Endothelial cell of umbilical vein (primary cell): ENCODE data around the gene ANG. TPM values are rescaled to one million over a fixed set of nuclear protein-coding genes. Genes with fewer than 3 reads are reported as not detected.

Experiments used
- BruUV-seq: library from RNA; stranded (reverse); fragments of 400-500 nt; replicated peaks from 2 replicates; lab custom pipeline; 2021; lab: Mats Ljungman, UMichigan
- CTCF ChIA-PET: fragments of 300-600, 350-600 bp; sonication (Branson Sonifier 250); formaldehyde crosslinking; loops from one replicate; lab custom pipeline; 2021; ENCODE audit warnings: antibody characterized with exemption, inconsistent platforms; lab: Charles Lee
- POLR2A ChIA-PET: fragments of 300-600, 350-600 bp; sonication (Branson Sonifier 250); formaldehyde crosslinking; loops from one replicate; lab custom pipeline; 2021; ENCODE audit warnings: antibody characterized with exemption, inconsistent platforms; lab: Charles Lee
- DNase-seq: peaks from one replicate; pipeline ENCODE4 v3.0.0-alpha.2; 2011; ENCODE audit warnings: low read depth, low spot score
- FAIRE-seq: peaks from 2 replicates; lab custom pipeline; 2011; peaks lifted over from hg19 to GRCh38; lab: Jason Lieb, UNC
- H2AFZ ChIP-seq: 2 replicates; pipeline ENCODE4 v1.6.0; 2012; ENCODE audit warnings: low read depth, low read length, control low read depth, inconsistent platforms
- H3K27ac ChIP-seq: 2 replicates; pipeline ENCODE4 v1.5.1; 2011; ENCODE audit warnings: low read depth, mild to moderate bottlenecking, control low read depth, low read length, moderate library complexity; ENCODE audit not compliant: insufficient read depth
- H3K27me3 ChIP-seq, 2 experiments: 2 replicates each; pipeline versions ENCODE4 v1.6.0 to v1.6.1; 2011; ENCODE audit warnings: low read length in 2 of 2, mixed read lengths in 1 of 2; ENCODE audit not compliant: control insufficient read depth in 2 of 2, insufficient read depth in 2 of 2
- H3K36me3 ChIP-seq, 2 experiments: 2 replicates in 1 of 2; 3 replicates in 1 of 2; pipeline ENCODE4 v1.5.1; 2011; ENCODE audit warnings: low read length in 2 of 2, mild to moderate bottlenecking in 1 of 2, moderate library complexity in 1 of 2; ENCODE audit not compliant: control insufficient read depth in 2 of 2, insufficient read depth in 2 of 2; ENCODE audit errors: extremely low read depth in 1 of 2
- H3K4me1 ChIP-seq: 3 replicates; pipeline ENCODE4 v1.5.1; 2011; ENCODE audit warnings: mild to moderate bottlenecking, low read length; ENCODE audit not compliant: control insufficient read depth, insufficient read depth; ENCODE audit errors: extremely low read depth
- H3K4me2 ChIP-seq: 2 replicates; pipeline ENCODE4 v1.6.1; 2011; ENCODE audit warnings: low read length, control low read depth, mixed read lengths; ENCODE audit not compliant: insufficient read depth
- H3K4me3 ChIP-seq, 3 experiments: fragments of 200-600 bp in 1 of 3; sonication (generic), shearing (Covaris generic) in 1 of 3; replicated peaks in 1 of 3; 2 replicates each; pipeline ENCODE4 v1.5.1; 2011 to 2016; ENCODE audit warnings: control low read depth in 3 of 3, low read length in 3 of 3, mild to moderate bottlenecking in 2 of 3, inconsistent platforms in 1 of 3, low read depth in 1 of 3, moderate library complexity in 1 of 3; ENCODE audit not compliant: insufficient read depth in 1 of 3
- H3K79me2 ChIP-seq: 2 replicates; pipeline ENCODE4 v1.6.0; 2012; ENCODE audit warnings: low read length, inconsistent platforms; ENCODE audit not compliant: control insufficient read depth, insufficient read depth
- H3K9ac ChIP-seq: replicated peaks from 2 replicates; pipeline ENCODE3; 2011; ENCODE audit warnings: low read length, control low read depth; ENCODE audit not compliant: insufficient read depth; ENCODE audit errors: extremely low read depth
- H3K9me1 ChIP-seq: replicated peaks from 3 replicates; pipeline ENCODE4 v1.6.0; 2011; ENCODE audit warnings: mild to moderate bottlenecking, low read length; ENCODE audit not compliant: control insufficient read depth, insufficient read depth; ENCODE audit errors: extremely low read depth
- H3K9me3 ChIP-seq: replicated peaks from 2 replicates; pipeline ENCODE4 v1.5.1; 2012; ENCODE audit warnings: low read length, inconsistent platforms; ENCODE audit not compliant: control insufficient read depth, insufficient read depth
- H4K20me1 ChIP-seq: replicated peaks from 2 replicates; pipeline ENCODE3; 2011; ENCODE audit warnings: mild to moderate bottlenecking, low read length; ENCODE audit not compliant: control insufficient read depth, insufficient read depth; ENCODE audit errors: extremely low read depth
- CTCF ChIP-seq, 2 donors: IDR thresholded peaks; 1 replicate in 1 of 2; 2 replicates in 1 of 2; pipeline ENCODE4 v1.5.1; 2011; ENCODE audit warnings: low read length in 2 of 2, mild to moderate bottlenecking in 2 of 2, moderate library complexity in 2 of 2, control low read depth in 1 of 2, inconsistent platforms in 1 of 2, low read depth in 1 of 2; ENCODE audit not compliant: insufficient read depth in 1 of 2; ENCODE audit errors: extremely low read depth in 1 of 2
- GATA2 ChIP-seq: IDR thresholded peaks from 2 replicates; pipeline ENCODE4 v1.7.0; 2011; ENCODE audit warnings: low read depth, mild to moderate bottlenecking, moderate library complexity, mixed read lengths, low read length; ENCODE audit not compliant: insufficient read length, insufficient read depth
- POLR2AphosphoS5 ChIP-seq: IDR thresholded peaks from 2 replicates; pipeline ENCODE4 v1.6.1; 2012; ENCODE audit warnings: low read depth, mild to moderate bottlenecking, control low read depth, low read length, moderate library complexity; ENCODE audit not compliant: insufficient read depth
- dilution Hi-C: fragments of 300-500 bp; cut with MboI; formaldehyde crosslinking; loops from one replicate; pipeline ENCODE4 v1.15.0; 2019; ENCODE audit warnings: low sequenced_read_pairs; ENCODE audit not compliant: extremely low pct_ligation_motif_present
- intact Hi-C: fragments of 100-400 bp; cut with micrococcal nuclease; formaldehyde crosslinking; loops from one replicate; pipeline ENCODE4 v1.10.0; 2022
- polyA plus RNA-seq, 4 experiments: library from polyadenylated mRNA; depleted of rRNA in 3 of 4; stranded (reverse) in 3 of 4; unstranded in 1 of 4; fragments of >200 nt; gene quantifications; 2 replicates each; pipeline versions ENCODE4 v1.2.1 to v1.2.3, GENCODE V29; 2011 to 2012; ENCODE audit warnings: missing spikeins in 1 of 4
- total RNA-seq: library from RNA; stranded (reverse); gene quantifications from 2 replicates; pipeline ENCODE4 v1.2.3, GENCODE V29; 2021

ANG gene
- total and polyA plus RNA-seq, 2 donors (not counting 3 experiments of a cell fraction or from before 2014, with no cell fraction given), result 6.2 to 11.2 TPM

- Histone ChIP-seq H4K20me1 (no peaks in the 10 kb centered on the region), H3K4me2 (peak overlapping the region; percentile 86), H2AFZ (peak overlapping the region; percentile 98), H3K27ac (peak overlapping the region; percentile 97), H3K9me3 (no peaks in the 10 kb centered on the region), H3K79me2 (no peaks in the 10 kb centered on the region), H3K9ac (peak overlapping the region; percentile 97), H3K36me3 (no peaks in the 10 kb centered on the region), H3K9me1 (no peaks in the 10 kb centered on the region), H3K27me3 (peaks cover 4 to 6% of the 10 kb centered on the region in 2 experiments), H3K4me1 (peaks cover 27% of the 10 kb centered on the region), H3K4me3 (peak overlapping the region; percentile 40 to 84 (median 80))
- ChIA-PET CTCF (interaction anchor here (1.1 to 6.4 kb wide), 11 partner anchors 9 to 338 kb away, joined by 3 to 49 read pairs (median 8); partner anchors contain the start of genes PARP2 and RNASE1), POLR2A (interaction anchor here (1.0 to 1.9 kb wide), 3 partner anchors 9 to 338 kb away, joined by 3 to 4 read pairs (median 4); partner anchors contain the start of genes PARP2 and TEP1)
- DNase-seq (peak; percentile 91), FAIRE-seq (peak; percentile 93)
- intact Hi-C loops, result loop anchor here (1.0 to 2.0 kb wide), 4 partner anchors 18 to 269 kb away; partner anchors contain the start of gene TEP1
- TF ChIP-seq GATA2 (peak; percentile 18), POLR2AphosphoS5 (no peak)
- dilution Hi-C loops, result no loop called here
- BruUV-seq, result no TSS peak
Observed at GRCh38 chr14:20681348-20682126, 7.0 kb upstream of the ANG start.

GRCh38 chr14:20682127-20682434, 6.5 kb upstream of the ANG start:
- H4K20me1 ChIP-seq, result no peaks in the 10 kb centered on the region
- no peaks in the 10 kb centered on the region for H3K9me1 ChIP-seq
- peak overlapping the region; percentile 97 for H3K27ac ChIP-seq
- TSS peak; percentile 96 for BruUV-seq
- FAIRE-seq, result no peak
- peak overlapping the region; percentile 98 for H2AFZ ChIP-seq
- DNase-seq, result no peak
- no peaks in the 10 kb centered on the region for H3K79me2 ChIP-seq
- H3K27me3 ChIP-seq, result peaks cover 0 to under 1% of the 10 kb centered on the region in 2 experiments
- dilution Hi-C loops, result no loop called here
- no peaks in the 10 kb centered on the region for H3K36me3 ChIP-seq
- H3K4me3 ChIP-seq, result peak overlapping the region; percentile 40 to 84 (median 80)
- ChIA-PET CTCF (interaction anchor here (1.3 to 6.4 kb wide), 8 partner anchors 9 to 289 kb away, joined by 3 to 49 read pairs (median 18); partner anchors contain the start of gene RNASE1), POLR2A (interaction anchor here (1.0 to 1.9 kb wide), 3 partner anchors 9 to 339 kb away, joined by 3 to 4 read pairs (median 4); partner anchors contain the start of genes PARP2 and TEP1)
- intact Hi-C loops, result no loop called here
- peak overlapping the region; percentile 97 for H3K9ac ChIP-seq
- no peaks in the 10 kb centered on the region for H3K9me3 ChIP-seq
- peaks cover 27% of the 10 kb centered on the region for H3K4me1 ChIP-seq
- H3K4me2 ChIP-seq, result peak overlapping the region; percentile 86
- TF ChIP-seq CTCF (IDR thresholded peaks at IDR 0.05; ENCODE audit: extremely low read depth in 1 of 2, insufficient read depth in 1 of 2, low read depth in 1 of 2, low read length in 2 of 2) (peak in 1 of 2 donors; percentile 13), GATA2 (no peak)
